Measurements from ENCODE around the gene TPR. TPM values are rescaled to one million over a fixed set of nuclear protein-coding genes. Genes with fewer than 3 reads are reported as not detected.

Gene TPR
- total RNA-seq: 134 and 136 TPM in 2 replicates
- long read RNA-seq, partial matches to known transcripts: 256 of 280 reads
- long read RNA-seq, other reads (novel, unspliced or antisense): 24 of 280 reads

- Mint-ChIP-seq H3K4me1 (ENCODE audit: low read depth) (peaks cover 7% of the 10 kb centered on the region), H3K27me3 (no peaks in the 10 kb centered on the region), H3K36me3 (ENCODE audit: insufficient read depth) (peaks cover 19% of the 10 kb centered on the region), H3K27ac (peak within 1 kb of the TSS; percentile 100), H3K9me3 (ENCODE audit: low read depth) (no peaks in the 10 kb centered on the region), H3K4me3 (ENCODE audit: low read depth) (peak within 1 kb of the TSS; percentile 99)
- peak; percentile 85 for TF ChIP-seq CTCF (IDR thresholded peaks at IDR 0.05; ENCODE audit: unreplicated experiment)
- peak; percentile 94 for DNase-seq (ENCODE audit: low spot score, unreplicated experiment)
These were observed at the start of gene TPR, which contains the start of gene ODR4 for GRCh38 chr1:186375152-186375928. Gene TPR (minus strand): TSS chr1:186375253. CDS start chr1:186375028, 225 bp downstream. Gene ODR4 (plus strand): TSS chr1:186375838. CDS start chr1:186379786, 3,948 bp downstream.

GRCh38 chr1:186424539-186424938 lies 49.5 kb upstream of the TPR start:
- Mint-ChIP-seq H3K4me3 (ENCODE audit: low read depth) (no peak overlapping the region), H3K9me3 (ENCODE audit: low read depth) (peaks cover 3% of the 10 kb centered on the region), H3K27ac (no peak overlapping the region), H3K27me3 (no peaks in the 10 kb centered on the region), H3K4me1 (ENCODE audit: low read depth) (no peaks in the 10 kb centered on the region), H3K36me3 (ENCODE audit: insufficient read depth) (peaks cover 6% of the 10 kb centered on the region)
- no peak for DNase-seq (ENCODE audit: low spot score, unreplicated experiment)
- no peak for TF ChIP-seq CTCF (IDR thresholded peaks at IDR 0.05; ENCODE audit: unreplicated experiment)

GRCh38 chr1:186421446-186421845 lies 46.4 kb upstream of the TPR start:
- Mint-ChIP-seq H3K36me3 (ENCODE audit: insufficient read depth) (peaks cover 10% of the 10 kb centered on the region), H3K27me3 (no peaks in the 10 kb centered on the region), H3K4me3 (ENCODE audit: low read depth) (no peak overlapping the region), H3K9me3 (ENCODE audit: low read depth) (no peaks in the 10 kb centered on the region), H3K27ac (no peak overlapping the region), H3K4me1 (ENCODE audit: low read depth) (no peaks in the 10 kb centered on the region)
- TF ChIP-seq CTCF (IDR thresholded peaks at IDR 0.05; ENCODE audit: unreplicated experiment): no peak
- no peak for DNase-seq (ENCODE audit: low spot score, unreplicated experiment)

- Mint-ChIP-seq H3K4me1 (ENCODE audit: low read depth) (no peaks in the 10 kb centered on the region), H3K4me3 (ENCODE audit: low read depth) (no peak overlapping the region), H3K9me3 (ENCODE audit: low read depth) (no peaks in the 10 kb centered on the region), H3K27me3 (no peaks in the 10 kb centered on the region), H3K27ac (no peak overlapping the region), H3K36me3 (ENCODE audit: insufficient read depth) (peaks cover 10% of the 10 kb centered on the region)
- DNase-seq (ENCODE audit: low spot score, unreplicated experiment): no peak
- no peak for TF ChIP-seq CTCF (IDR thresholded peaks at IDR 0.05; ENCODE audit: unreplicated experiment)
These were observed 45.9 kb upstream of the TPR start for GRCh38 chr1:186420923-186421322.

DNA sequence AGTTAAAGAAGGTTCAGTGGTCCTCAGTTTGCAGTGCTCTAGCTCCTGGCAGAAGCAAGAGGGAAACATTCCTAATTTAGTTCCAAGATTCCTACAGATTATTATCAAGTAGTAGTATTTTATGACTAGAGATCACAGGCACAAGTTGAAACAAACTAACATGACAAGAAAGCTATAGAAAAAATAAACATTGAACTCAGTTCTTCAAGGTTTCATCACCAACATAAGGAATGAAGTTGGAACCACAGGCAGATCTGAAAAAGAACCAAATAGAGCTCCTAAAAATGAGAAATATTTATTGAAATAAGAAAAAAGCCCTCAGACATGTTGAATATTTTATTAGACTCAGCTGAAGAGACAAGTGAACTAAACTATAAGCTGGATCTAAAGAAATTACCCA lies 45.3 kb upstream of the TPR start:
- no peaks in the 10 kb centered on the region for H3K27me3 Mint-ChIP-seq
- H3K4me1 Mint-ChIP-seq (ENCODE audit: low read depth): no peaks in the 10 kb centered on the region
- no peaks in the 10 kb centered on the region for H3K9me3 Mint-ChIP-seq (ENCODE audit: low read depth)
- TF ChIP-seq CTCF (IDR thresholded peaks at IDR 0.05; ENCODE audit: unreplicated experiment): no peak
- H3K36me3 Mint-ChIP-seq (ENCODE audit: insufficient read depth): peaks cover 12% of the 10 kb centered on the region
- H3K4me3 Mint-ChIP-seq (ENCODE audit: low read depth): no peak overlapping the region
- H3K27ac Mint-ChIP-seq: no peak overlapping the region
- DNase-seq (ENCODE audit: low spot score, unreplicated experiment): no peak

Measured in progenitor cell of endocrine pancreas (in vitro differentiated cells).